Mucosa of descending colon (tissue), 3 donors: ENCODE measurements around the gene IL22RA2. TPM values are rescaled to one million over a fixed set of nuclear protein-coding genes. Genes with fewer than 3 reads are reported as not detected.

Experiments
- ATAC-seq: fragments of 200-7000 bp; cut with Tn5 transposase; one replicate; pipeline ENCODE4 v1.9.1; 2020; ENCODE audit warnings: mild to moderate bottlenecking, moderate library complexity
- DNase-seq, 3 donors: peaks; one replicate each; pipeline ENCODE4 v3.0.0-alpha.2; 2020
- H3K36me3 ChIP-seq: fragments of 200-600 bp; one replicate; pipeline ENCODE4 v1.8.0; 2021; ENCODE audit warnings: low read depth, mild to moderate bottlenecking
- H3K4me1 ChIP-seq: fragments of 200-600 bp; one replicate; pipeline ENCODE4 v1.8.0; 2021; ENCODE audit warnings: low read depth, mild to moderate bottlenecking
- H3K4me3 ChIP-seq: fragments of 200-600 bp; one replicate; pipeline ENCODE4 v1.8.0; 2021; ENCODE audit warnings: mild to moderate bottlenecking
- H3K9me3 ChIP-seq: fragments of 200-600 bp; one replicate; pipeline ENCODE4 v1.8.0; 2021; ENCODE audit warnings: mild to moderate bottlenecking
- intact Hi-C, 2 donors: fragments of 100-400 bp; cut with DNase I in 1 of 2; cut with micrococcal nuclease in 1 of 2; formaldehyde crosslinking; loops; one replicate each; pipeline versions ENCODE4 v1.11.0 to v1.11.1; 2022; cut with DNase I, micrococcal nuclease
- total RNA-seq, 3 donors: library from RNA; stranded (reverse); fragmentation: NEBNext Ultra II Directional in 2 of 3; extraction: Animal tissue kit (Norgen Biotek cat#: 25700) in 2 of 3; gene quantifications; one replicate each; pipeline versions ENCODE4 v1.2.1 to v1.2.4, GENCODE V29; 2021 to 2023
- TF ChIP-seq, protein P1 (sequence below): fragments of 200-600 bp; IDR thresholded peaks from one replicate; pipeline ENCODE4 v1.8.0; 2022; ENCODE audit warnings: antibody characterized with exemption, mild to moderate bottlenecking
- donor health status: DM: no; HTN: no; CAD: no; lungs with moderate emphysema.
- donor health status: DM: no; HTN: no; CAD: no.
- donor health status: DM: no; HTN: yes; CAD: no.

IL22RA2 gene
- total RNA-seq, 3 donors from 2014 or later: not detected

DNA sequence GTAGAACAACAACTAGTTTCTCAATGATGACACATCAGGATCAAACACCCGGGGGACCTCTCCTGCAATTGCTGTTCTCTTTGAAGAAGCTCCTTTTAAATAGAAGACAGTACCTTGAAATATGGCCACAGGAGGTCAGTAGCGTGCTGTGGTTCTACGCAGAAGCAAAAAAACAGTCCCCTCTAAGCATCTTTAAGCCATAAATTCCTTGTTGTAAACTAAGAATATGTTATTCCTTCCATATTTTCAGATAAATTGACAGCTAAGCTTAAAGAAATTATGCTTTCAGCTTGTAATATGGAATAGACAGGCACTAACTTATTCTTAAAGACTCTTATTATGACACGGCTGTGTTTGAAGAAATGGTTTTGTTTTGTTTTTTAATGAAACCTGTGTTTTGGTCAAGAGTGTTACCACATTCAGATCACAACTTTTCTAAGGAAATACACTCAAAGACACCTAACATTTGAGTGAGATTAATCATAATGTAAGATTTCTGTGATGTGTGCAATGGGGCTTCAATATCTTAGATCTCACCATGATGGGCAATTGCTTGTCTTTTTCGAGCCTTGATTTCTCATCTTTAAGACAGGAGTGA, 78.9 kb downstream of the IL22RA2 start:
- ATAC-seq: peak; percentile 64
- DNase-seq: peak in 2 of 3 donors; percentile 30 to 86
- intact Hi-C loops: loop anchor here (10.0 kb wide), 2 partner anchors 220 to 550 kb away; no protein-coding TSS in a partner anchor
- Histone ChIP-seq H3K36me3 (no peaks in the 10 kb centered on the region), H3K9me3 (no peaks in the 10 kb centered on the region), H3K4me3 (no peak overlapping the region), H3K4me1 (peaks cover 9% of the 10 kb centered on the region)
- TF ChIP-seq, protein P1, sequence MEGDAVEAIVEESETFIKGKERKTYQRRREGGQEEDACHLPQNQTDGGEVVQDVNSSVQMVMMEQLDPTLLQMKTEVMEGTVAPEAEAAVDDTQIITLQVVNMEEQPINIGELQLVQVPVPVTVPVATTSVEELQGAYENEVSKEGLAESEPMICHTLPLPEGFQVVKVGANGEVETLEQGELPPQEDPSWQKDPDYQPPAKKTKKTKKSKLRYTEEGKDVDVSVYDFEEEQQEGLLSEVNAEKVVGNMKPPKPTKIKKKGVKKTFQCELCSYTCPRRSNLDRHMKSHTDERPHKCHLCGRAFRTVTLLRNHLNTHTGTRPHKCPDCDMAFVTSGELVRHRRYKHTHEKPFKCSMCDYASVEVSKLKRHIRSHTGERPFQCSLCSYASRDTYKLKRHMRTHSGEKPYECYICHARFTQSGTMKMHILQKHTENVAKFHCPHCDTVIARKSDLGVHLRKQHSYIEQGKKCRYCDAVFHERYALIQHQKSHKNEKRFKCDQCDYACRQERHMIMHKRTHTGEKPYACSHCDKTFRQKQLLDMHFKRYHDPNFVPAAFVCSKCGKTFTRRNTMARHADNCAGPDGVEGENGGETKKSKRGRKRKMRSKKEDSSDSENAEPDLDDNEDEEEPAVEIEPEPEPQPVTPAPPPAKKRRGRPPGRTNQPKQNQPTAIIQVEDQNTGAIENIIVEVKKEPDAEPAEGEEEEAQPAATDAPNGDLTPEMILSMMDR: peak; percentile 38

Other genes starting within 250 kb of the IL22RA2 start
- gene IL20RA, start 128.7 kb downstream of the IL22RA2 start, total RNA-seq: 10 to 100 TPM in 2 of 3 donors, 1 to 10 TPM in 1; 3.2 to 12.2 (median 11.6) TPM
- gene IFNGR1, start 45.7 kb upstream of the IL22RA2 start, total RNA-seq: 100 to 1,000 TPM in 1 of 3 donors, 10 to 100 TPM in 2; 77.1 to 133 (median 97.6) TPM